Islet of Langerhans (tissue), 1 donor: ENCODE data around the gene CKAP5.

Experiments
- FAIRE-seq: peaks from one replicate; lab custom pipeline; 2011; peaks lifted over from hg19 to GRCh38; lab: Jason Lieb, UNC

Gene CKAP5

DNA sequence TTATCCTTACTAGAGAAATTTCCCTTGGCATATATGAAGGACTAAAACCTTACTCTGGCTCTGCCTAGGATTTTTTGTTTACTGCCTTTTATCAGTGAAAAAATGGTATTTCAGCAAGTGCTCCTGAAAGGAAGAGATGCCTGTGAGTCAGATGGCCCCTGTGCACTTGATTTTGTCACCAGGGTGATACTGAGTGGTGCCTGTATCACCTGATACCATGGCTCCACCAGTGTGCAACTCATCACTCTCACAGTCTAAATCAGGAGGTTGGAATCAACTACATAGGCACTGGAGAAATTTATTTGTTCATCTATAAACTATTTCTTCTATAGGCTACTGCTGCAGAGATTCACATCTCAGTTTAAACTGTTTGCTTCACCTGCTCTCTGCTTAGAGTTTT is 83.8 kb downstream of the CKAP5 start:
- FAIRE-seq: no peak

DNA sequence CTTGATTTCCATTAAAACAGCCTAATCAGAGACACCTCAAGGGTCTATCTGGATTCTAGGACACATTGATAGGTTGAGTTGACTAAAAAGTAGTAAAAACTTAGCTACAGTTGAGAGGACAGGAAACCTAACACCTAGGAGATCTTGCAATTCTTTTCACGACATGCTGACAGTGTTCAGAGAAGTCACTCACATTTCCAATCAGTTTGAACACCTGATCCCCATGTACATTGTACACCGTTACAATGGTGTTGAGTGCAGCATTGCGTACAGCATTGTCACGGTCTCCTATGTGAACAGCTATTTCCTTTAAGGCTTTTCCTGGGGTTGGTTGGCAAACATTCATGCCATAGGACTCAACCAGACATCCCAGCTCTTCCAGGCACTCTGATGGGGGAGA is 84.3 kb downstream of the CKAP5 start:
- FAIRE-seq: no peak

DNA sequence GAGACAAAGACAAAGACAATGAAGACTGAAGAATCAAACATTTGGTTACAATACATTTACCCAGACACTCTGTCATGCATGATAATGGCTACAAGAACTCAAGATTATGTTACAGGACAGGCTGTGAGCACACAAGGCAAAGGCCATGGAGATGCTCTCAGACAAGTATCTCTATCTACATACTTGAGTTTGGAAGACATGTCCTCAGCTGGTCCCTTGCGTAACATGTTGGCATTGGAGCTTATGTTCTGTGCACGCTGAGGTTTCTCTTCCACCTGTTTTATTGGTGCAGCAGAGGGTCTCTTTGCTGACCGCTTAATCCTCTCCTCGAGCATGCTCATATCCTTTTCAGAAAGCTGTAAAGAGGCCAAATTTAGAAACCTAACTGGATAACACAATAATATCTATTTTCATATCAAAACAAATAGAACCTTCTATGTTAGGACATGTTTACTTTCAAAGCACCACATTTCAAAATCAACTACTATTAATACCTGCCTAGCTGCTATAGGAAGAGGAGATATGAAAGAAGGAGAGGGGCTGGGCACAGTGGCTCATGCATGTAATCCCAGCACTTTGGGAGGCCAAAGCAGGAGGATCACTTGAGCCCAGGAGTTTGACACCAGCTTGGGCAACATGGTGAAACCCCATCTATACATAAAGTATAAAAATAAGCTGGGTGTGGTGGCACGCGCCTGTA is 85.5 kb downstream of the CKAP5 start:
- FAIRE-seq: no peak

DNA sequence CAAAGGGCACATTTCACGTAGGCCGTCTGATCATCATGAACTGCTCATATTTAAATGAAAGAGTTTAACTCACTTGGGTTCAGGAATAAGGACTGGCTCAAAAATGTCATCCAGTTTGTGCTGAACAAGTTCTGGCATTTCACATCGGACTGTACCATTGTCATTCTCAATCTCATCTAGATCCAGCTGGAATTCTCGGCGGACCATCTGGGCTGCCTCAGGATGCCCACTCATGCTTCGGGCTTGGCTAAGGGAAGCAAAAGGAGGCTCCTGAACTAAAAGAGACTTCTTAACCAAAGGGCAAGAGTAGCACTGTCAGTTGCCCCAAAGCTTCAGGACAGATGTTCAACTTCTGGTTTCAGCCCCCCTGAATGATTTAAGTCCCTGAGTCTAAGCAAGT is 86.9 kb downstream of the CKAP5 start:
- FAIRE-seq: no peak

DNA sequence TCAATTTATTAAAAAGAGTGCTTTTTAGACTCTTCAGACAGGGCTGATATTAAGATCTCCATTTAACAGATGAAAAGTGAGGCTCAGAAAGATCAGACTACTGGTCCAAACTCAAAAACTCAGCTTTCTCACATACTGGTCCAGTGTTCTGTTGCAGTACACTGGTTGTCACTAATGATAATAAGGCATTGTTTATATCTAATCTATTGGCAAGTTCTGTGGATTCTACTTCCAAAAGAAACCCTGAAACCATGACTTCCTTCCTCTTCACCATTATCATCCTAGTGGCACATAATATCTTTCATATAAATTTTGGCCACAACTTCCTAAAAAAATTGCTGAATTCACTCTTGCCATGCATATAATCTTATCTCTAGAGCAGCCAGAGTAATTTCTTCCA is 90.1 kb downstream of the CKAP5 start:
- FAIRE-seq: no peak

DNA sequence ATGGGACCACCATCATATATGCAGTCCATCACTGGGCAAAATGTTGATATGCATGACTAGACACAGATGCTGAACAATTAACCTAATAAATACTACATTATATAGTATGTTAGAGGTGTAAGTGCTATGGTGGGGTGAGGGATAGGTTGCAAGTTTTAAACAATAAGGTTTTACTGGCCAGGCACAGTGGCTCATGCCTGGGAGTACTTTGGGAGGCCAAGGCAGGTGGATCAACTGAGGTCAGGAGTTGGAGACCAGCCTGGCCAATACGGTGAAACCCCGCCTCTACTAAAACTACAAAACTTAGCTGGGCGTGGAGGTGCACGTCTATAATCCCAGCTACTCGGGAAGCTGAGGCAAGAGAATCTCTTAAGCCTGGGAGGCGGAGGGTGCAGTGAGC is 98.9 kb downstream of the CKAP5 start:
- no peak for FAIRE-seq

- FAIRE-seq: no peak
Observed at GRCh38 chr11:46745995-46746394, 100.1 kb downstream of the CKAP5 start.

GRCh38 chr11:46745328-46745727 is 100.8 kb downstream of the CKAP5 start:
- FAIRE-seq: no peak

GRCh38 chr11:46743693-46744339 is 102.3 kb downstream of the CKAP5 start:
- no peak for FAIRE-seq

DNA sequence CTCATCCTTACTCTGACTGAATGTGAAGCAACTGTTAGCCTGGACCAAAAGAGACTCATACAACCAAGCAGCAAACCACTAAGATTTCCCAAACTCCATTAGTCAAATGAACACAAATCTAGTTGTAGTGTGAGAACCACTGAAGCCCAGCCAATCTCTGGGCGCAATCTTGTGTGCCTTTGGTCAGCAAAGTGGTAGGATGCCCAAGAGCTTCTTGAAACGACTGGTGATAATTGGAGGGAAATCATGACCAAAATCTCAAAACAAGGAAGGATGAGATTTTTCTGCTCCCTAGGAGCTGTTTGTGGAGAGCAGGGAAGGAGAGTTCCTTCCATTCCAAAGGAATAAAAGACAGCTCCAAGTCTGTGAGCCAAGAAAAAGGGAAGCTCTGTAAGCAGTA is 103.0 kb downstream of the CKAP5 start:
- no peak for FAIRE-seq

DNA sequence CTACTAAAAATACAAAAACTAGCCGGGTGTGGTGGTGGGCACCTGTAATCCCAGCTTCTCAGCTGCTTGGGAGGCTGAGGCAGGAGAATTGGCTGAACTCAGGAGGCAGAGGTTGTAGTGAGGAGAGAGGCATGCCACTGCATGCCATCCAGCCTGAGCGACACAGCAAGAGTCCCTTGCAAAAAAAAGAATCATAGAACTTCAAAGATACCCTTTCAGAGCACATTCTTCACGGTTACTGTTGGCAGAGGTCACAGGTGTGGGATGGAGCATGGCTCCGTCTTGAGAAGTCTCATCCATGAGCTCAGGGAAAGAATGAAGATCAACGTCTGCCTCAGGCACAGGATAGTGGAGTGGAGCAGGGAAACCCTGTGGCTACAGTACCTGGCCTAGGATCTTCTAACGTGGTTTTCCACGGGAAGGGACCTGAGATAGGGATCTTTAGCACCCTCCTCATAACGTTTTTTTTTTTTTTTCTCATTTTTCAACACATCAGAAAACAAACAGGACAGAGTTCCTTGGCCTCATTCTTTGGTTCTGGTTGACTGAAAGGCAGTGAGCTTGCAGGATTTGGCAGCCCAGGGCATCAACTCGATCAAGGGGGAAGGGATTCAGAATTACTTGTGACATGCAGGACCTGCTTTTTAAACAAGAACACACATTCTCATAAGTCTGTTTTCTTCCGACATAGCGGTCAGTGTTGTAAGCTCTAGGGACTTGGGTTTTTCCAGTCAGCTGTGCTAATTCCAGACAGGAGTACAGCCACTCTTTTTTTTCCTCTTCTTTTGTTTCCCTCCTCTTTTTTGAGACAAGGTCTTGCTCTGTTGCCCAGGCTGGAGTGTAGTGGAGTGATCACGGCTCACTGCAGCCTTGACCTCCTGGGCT is 104.2 kb downstream of the CKAP5 start:
- no peak for FAIRE-seq

- no peak for FAIRE-seq
Observed at GRCh38 chr11:46738887-46739286, 107.2 kb downstream of the CKAP5 start.

GRCh38 chr11:46737699-46738098 is 108.4 kb downstream of the CKAP5 start:
- no peak for FAIRE-seq

GRCh38 chr11:46736615-46737014 is 109.5 kb downstream of the CKAP5 start:
- peak; percentile 24 for FAIRE-seq

- no peak for FAIRE-seq
Observed at GRCh38 chr11:46736146-46736545, 109.9 kb downstream of the CKAP5 start.

- no peak for FAIRE-seq
Observed at GRCh38 chr11:46733234-46733633, 112.8 kb downstream of the CKAP5 start.

GRCh38 chr11:46731545-46731944 is 114.5 kb downstream of the CKAP5 start:
- FAIRE-seq: no peak

DNA sequence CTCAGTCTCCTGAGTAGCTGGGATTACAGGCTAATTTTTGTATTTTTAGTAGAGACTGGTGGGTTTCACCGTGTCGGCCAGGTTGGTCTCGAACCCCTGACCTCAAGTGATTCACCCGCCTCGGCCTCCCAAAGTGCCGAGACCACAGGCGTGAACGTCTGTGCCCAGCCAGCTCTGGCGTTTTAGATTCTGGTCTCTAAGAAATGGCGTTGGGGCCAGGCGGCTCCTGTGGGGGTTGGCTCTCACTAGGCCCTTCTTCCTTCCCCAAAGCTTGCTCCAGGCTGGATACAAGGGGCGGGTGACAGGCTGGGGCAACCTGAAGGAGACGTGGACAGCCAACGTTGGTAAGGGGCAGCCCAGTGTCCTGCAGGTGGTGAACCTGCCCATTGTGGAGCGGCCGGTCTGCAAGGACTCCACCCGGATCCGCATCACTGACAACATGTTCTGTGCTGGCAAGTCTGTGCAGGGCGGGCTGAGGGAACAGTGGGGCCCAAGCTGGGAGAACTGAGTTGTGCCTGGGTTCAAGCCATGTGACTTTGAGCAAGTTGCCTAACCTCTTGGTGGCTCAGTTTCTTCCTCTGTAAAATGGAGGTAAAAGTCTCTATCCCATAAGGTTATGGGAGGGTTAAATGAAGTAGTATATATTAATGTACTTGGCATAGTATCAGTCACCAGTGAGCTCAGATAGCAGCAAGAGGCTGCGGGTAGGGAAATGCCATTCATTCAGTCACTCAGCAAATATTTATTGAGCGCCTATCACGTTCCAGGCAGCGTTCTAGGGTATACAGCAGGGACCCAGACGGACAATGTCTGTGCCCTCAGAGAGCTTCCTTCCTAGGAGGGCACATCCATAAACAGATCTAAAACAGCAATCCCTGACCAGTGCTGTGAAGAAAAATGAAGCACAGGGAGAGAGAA is 116.7 kb downstream of the CKAP5 start:
- no peak for FAIRE-seq

- no peak for FAIRE-seq
Observed at GRCh38 chr11:46728659-46729040, 117.4 kb downstream of the CKAP5 start.

DNA sequence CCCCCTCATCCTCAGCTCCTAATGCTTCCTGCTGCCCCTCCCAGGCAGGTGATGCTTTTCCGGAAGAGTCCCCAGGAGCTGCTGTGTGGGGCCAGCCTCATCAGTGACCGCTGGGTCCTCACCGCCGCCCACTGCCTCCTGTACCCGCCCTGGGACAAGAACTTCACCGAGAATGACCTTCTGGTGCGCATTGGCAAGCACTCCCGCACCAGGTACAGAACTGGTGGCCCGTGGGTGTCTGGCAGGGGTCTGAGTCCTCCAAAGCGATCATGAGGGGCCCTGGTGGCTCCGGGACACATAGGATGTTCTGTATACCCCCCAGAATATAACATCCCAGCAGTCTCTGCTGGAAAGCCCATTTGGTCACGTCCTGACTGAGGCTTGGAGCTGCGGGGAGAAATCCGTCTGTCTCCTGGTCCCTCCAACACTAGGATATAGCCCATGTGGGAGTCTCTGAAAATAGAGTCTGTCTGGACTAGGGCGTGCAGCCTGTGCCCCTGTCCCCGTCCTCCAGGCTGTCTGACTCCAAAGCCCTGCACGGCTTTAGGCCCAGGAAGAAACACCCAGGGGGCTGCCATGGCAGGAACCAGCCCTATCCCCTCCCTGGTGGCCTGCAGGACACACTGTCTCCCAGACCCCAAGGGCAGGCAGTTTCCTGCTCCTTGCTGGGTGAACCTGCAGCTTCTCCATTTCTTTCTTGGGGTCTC is 118.0 kb downstream of the CKAP5 start:
- FAIRE-seq: no peak

GRCh38 chr11:46726206-46726862 is 119.7 kb downstream of the CKAP5 start:
- FAIRE-seq: no peak
